Measurements from ENCODE around the gene CRYGA. TPM values are rescaled to one million over a fixed set of nuclear protein-coding genes. Genes with fewer than 3 reads are reported as not detected.
"Not testable (repeated sequence)": the region's sequence is repeated elsewhere in the genome, so short reads cannot be mapped to it uniquely, and the experiment has no call there.

CRYGA gene
- total RNA-seq, 5 donors from 2014 or later (not counting 1 experiment from before 2014, with no cell fraction given): not detected

GRCh38 chr2:208118918-208119317, 44.5 kb downstream of the CRYGA start:
- Mint-ChIP-seq H3K4me3 (no peak overlapping the region), H3K9me3 (no peaks in the 10 kb centered on the region), H3K27me3 (peaks cover 7 to 8% of the 10 kb centered on the region in 2 donors), H3K27ac (no peak overlapping the region), H3K36me3 (no peaks in the 10 kb centered on the region), H3K4me1 (peaks cover 1 to 4% (median 3%) of the 10 kb centered on the region in 3 donors)
- no peaks in the 10 kb centered on the region for H3K36me3 ChIP-seq (ENCODE audit: control insufficient read depth in 2 of 2, extremely low read depth in 1 of 2, insufficient read depth in 1 of 2, low read length in 1 of 2)
- WGBS (ENCODE audit: insufficient coverage): no CpG with 5 or more reads among the region's 3 CpGs
- H3K27ac ChIP-seq (ENCODE audit: low read length): no peak overlapping the region
- no peak for DNase-seq
- ChIA-PET POLR2A (no interaction called here), CTCF (no interaction called here)
- no peak overlapping the region for H3K4me3 ChIP-seq (ENCODE audit: control insufficient read depth in 1 of 2, extremely low read depth in 1 of 2, low read length in 1 of 2)
- H3K27me3 ChIP-seq (replicated peaks in 1 of 2; ENCODE audit: control insufficient read depth in 2 of 2, extremely low read depth in 1 of 2, insufficient read depth in 2 of 2, low read length in 1 of 2): peaks cover 0 to 5% of the 10 kb centered on the region in 2 experiments
- no peaks in the 10 kb centered on the region for H3K9me3 ChIP-seq
- no peak for ATAC-seq (replicated peaks in 1 of 4)
- no peaks in the 10 kb centered on the region for H3K4me1 ChIP-seq (ENCODE audit: control insufficient read depth in 1 of 2, extremely low read depth in 1 of 2, insufficient read depth in 2 of 2, low read length in 2 of 2)

- H3K36me3 Mint-ChIP-seq; H3K9me3 Mint-ChIP-seq; ATAC-seq (replicated peaks in 1 of 4); CTCF ChIA-PET; H3K4me3 Mint-ChIP-seq; POLR2A ChIA-PET; H3K36me3 ChIP-seq (ENCODE audit: control insufficient read depth in 2 of 2, extremely low read depth in 1 of 2, insufficient read depth in 1 of 2, low read length in 1 of 2); H3K4me1 Mint-ChIP-seq; H3K4me1 ChIP-seq (ENCODE audit: control insufficient read depth in 1 of 2, extremely low read depth in 1 of 2, insufficient read depth in 2 of 2, low read length in 2 of 2); H3K27me3 Mint-ChIP-seq; DNase-seq; H3K27ac Mint-ChIP-seq; H3K27ac ChIP-seq (ENCODE audit: low read length); H3K9me3 ChIP-seq; H3K27me3 ChIP-seq (replicated peaks in 1 of 2; ENCODE audit: control insufficient read depth in 2 of 2, extremely low read depth in 1 of 2, insufficient read depth in 2 of 2, low read length in 1 of 2); H3K4me3 ChIP-seq (ENCODE audit: control insufficient read depth in 1 of 2, extremely low read depth in 1 of 2, low read length in 1 of 2): not testable (repeated sequence)
- 88% methylated on average over 7 of the region's 11 CpGs for WGBS (ENCODE audit: insufficient coverage)
Measured at GRCh38 chr2:208117390-208117789, 46.0 kb downstream of the CRYGA start.

GRCh38 chr2:208112969-208113368, 50.4 kb downstream of the CRYGA start:
- H3K27me3 ChIP-seq (replicated peaks in 1 of 2; ENCODE audit: control insufficient read depth in 2 of 2, extremely low read depth in 1 of 2, insufficient read depth in 2 of 2, low read length in 1 of 2): peaks cover 0 to 5% of the 10 kb centered on the region in 2 experiments
- H3K4me1 ChIP-seq (ENCODE audit: control insufficient read depth in 1 of 2, extremely low read depth in 1 of 2, insufficient read depth in 2 of 2, low read length in 2 of 2): no peaks in the 10 kb centered on the region
- ATAC-seq (replicated peaks in 1 of 4): no peak
- H3K4me3 Mint-ChIP-seq: no peak overlapping the region
- peaks cover 0 to 5% of the 10 kb centered on the region in 2 donors for H3K27me3 Mint-ChIP-seq
- H3K27ac ChIP-seq (ENCODE audit: low read length): no peak overlapping the region
- no peaks in the 10 kb centered on the region for H3K9me3 Mint-ChIP-seq
- no peak for DNase-seq
- no peak overlapping the region for H3K4me3 ChIP-seq (ENCODE audit: control insufficient read depth in 1 of 2, extremely low read depth in 1 of 2, low read length in 1 of 2)
- CTCF ChIA-PET: no interaction called here
- H3K36me3 Mint-ChIP-seq: no peaks in the 10 kb centered on the region
- H3K9me3 ChIP-seq: no peaks in the 10 kb centered on the region
- no peaks in the 10 kb centered on the region for H3K4me1 Mint-ChIP-seq
- 80% methylated on average over 3 of the region's 7 CpGs for WGBS (ENCODE audit: insufficient coverage)
- no peak overlapping the region for H3K27ac Mint-ChIP-seq
- POLR2A ChIA-PET: no interaction called here
- no peaks in the 10 kb centered on the region for H3K36me3 ChIP-seq (ENCODE audit: control insufficient read depth in 2 of 2, extremely low read depth in 1 of 2, insufficient read depth in 1 of 2, low read length in 1 of 2)

- H3K27me3 Mint-ChIP-seq; H3K36me3 ChIP-seq (ENCODE audit: control insufficient read depth in 2 of 2, extremely low read depth in 1 of 2, insufficient read depth in 1 of 2, low read length in 1 of 2); H3K4me1 ChIP-seq (ENCODE audit: control insufficient read depth in 1 of 2, extremely low read depth in 1 of 2, insufficient read depth in 2 of 2, low read length in 2 of 2); H3K27ac Mint-ChIP-seq; H3K36me3 Mint-ChIP-seq; H3K27me3 ChIP-seq (replicated peaks in 1 of 2; ENCODE audit: control insufficient read depth in 2 of 2, extremely low read depth in 1 of 2, insufficient read depth in 2 of 2, low read length in 1 of 2); H3K9me3 ChIP-seq; H3K4me3 Mint-ChIP-seq; H3K9me3 Mint-ChIP-seq; H3K4me3 ChIP-seq (ENCODE audit: control insufficient read depth in 1 of 2, extremely low read depth in 1 of 2, low read length in 1 of 2); H3K27ac ChIP-seq (ENCODE audit: low read length); H3K4me1 Mint-ChIP-seq; POLR2A ChIA-PET; DNase-seq; ATAC-seq (replicated peaks in 1 of 4); CTCF ChIA-PET: not testable (repeated sequence)
- WGBS (ENCODE audit: insufficient coverage): 83% methylated on average over 13 of the region's 36 CpGs
Measured at GRCh38 chr2:208112273-208112745, 51.1 kb downstream of the CRYGA start.

Other genes starting within 250 kb of the CRYGA start
- 10 to 100 TPM; 12.3 to 18.1 (median 13.9) TPM for gene PLEKHM3, start 138.1 kb downstream of the CRYGA start, total RNA-seq
- not detected for gene CRYGD, start 39.1 kb downstream of the CRYGA start, total RNA-seq
- not detected for gene CRYGC, start 33.8 kb downstream of the CRYGA start, total RNA-seq
- gene CRYGB, start 17.4 kb downstream of the CRYGA start, total RNA-seq: not detected
- gene C2orf80, start 26.4 kb upstream of the CRYGA start, total RNA-seq: not detected
- gene IDH1, start 91.5 kb upstream of the CRYGA start, total RNA-seq: 10 to 100 TPM in 3 of 5 donors, 1 to 10 TPM in 2; 5.1 to 22.9 (median 22.2) TPM
- 10 to 100 TPM; 35.3 to 42.6 (median 38.6) TPM for gene PIKFYVE, start 102.7 kb upstream of the CRYGA start, total RNA-seq
- under 1 TPM in 1 of 5 donors, not detected in 4; 0.20 TPM for gene PTH2R, start 243.2 kb upstream of the CRYGA start, total RNA-seq